Left ventricle myocardium inferior (tissue), 1 donor: Measurements from ENCODE around the gene PSG5. TPM values are rescaled to one million over a fixed set of nuclear protein-coding genes. Genes with fewer than 3 reads are reported as not detected.
"Not testable (repeated sequence)": the region's sequence is repeated elsewhere in the genome, so short reads cannot be mapped to it uniquely, and the experiment has no call there.

Source experiments
- DNase-seq: peaks from one replicate; pipeline ENCODE4 v3.0.0-alpha.2; 2020
- H3K27ac ChIP-seq: fragments of 200-600 bp; replicated peaks from 2 replicates; pipeline ENCODE4 v1.8.0; 2021
- H3K27me3 ChIP-seq: fragments of 200-600 bp; 2 replicates; pipeline ENCODE4 v1.8.0; 2021; ENCODE audit warnings: low read depth
- H3K36me3 ChIP-seq: fragments of 200-600 bp; 2 replicates; pipeline ENCODE4 v1.8.0; 2021
- H3K4me1 ChIP-seq: fragments of 200-600 bp; 2 replicates; pipeline ENCODE4 v1.8.0; 2021
- H3K4me3 ChIP-seq: fragments of 200-600 bp; 2 replicates; pipeline ENCODE4 v1.8.0; 2021; ENCODE audit warnings: mild to moderate bottlenecking, moderate library complexity
- H3K9me3 ChIP-seq: fragments of 200-600 bp; replicated peaks from 2 replicates; pipeline ENCODE4 v1.8.0; 2021
- CTCF ChIP-seq: fragments of 200-600 bp; IDR thresholded peaks from 2 replicates; pipeline ENCODE4 v1.8.0; 2021; ENCODE audit warnings: antibody characterized with exemption, mild to moderate bottlenecking, borderline replicate concordance
- intact Hi-C: fragments of 100-400 bp; cut with micrococcal nuclease; formaldehyde crosslinking; loops from one replicate; pipeline ENCODE4 v1.11.0; 2022
- long read RNA-seq: library from polyadenylated mRNA; unstranded; transcript quantifications from one replicate; pipeline ENCODE4 v2.0.0, GENCODE V29; 2021
- total RNA-seq: library from RNA; stranded (reverse); fragmentation: NEBNext Ultra II Directional; extraction: Animal tissue kit (Norgen Biotek cat#: 25700); gene quantifications from one replicate; pipeline ENCODE4 v1.2.1, GENCODE V29; 2021
- donor health status: DM: no; HTN: yes; CAD: no; lungs with severe emphysema.

Gene PSG5
- not detected for total RNA-seq
- long read RNA-seq, result 0 reads

- H3K27ac ChIP-seq, H3K4me3 ChIP-seq, DNase-seq, H3K4me1 ChIP-seq, H3K9me3 ChIP-seq, H3K36me3 ChIP-seq, intact Hi-C loops: not testable (repeated sequence)
- peaks cover 19% of the 10 kb centered on the region for H3K27me3 ChIP-seq
Observed at GRCh38 chr19:43186311-43186935, at the start of gene PSG5. Gene PSG5 (minus strand): TSS chr19:43186536. CDS start chr19:43186405, 131 bp downstream.

GRCh38 chr19:43235686-43236085 is 49.4 kb upstream of the PSG5 start:
- H3K9me3 ChIP-seq, DNase-seq, H3K4me1 ChIP-seq, H3K36me3 ChIP-seq, intact Hi-C loops, H3K27ac ChIP-seq, H3K4me3 ChIP-seq, H3K27me3 ChIP-seq: not testable (repeated sequence)

GRCh38 chr19:43229315-43229714 is 43.0 kb upstream of the PSG5 start:
- TF ChIP-seq CTCF, result peak; percentile 25
- intact Hi-C loops, result no loop called here
- Histone ChIP-seq H3K9me3 (peaks cover 50% of the 10 kb centered on the region), H3K27ac (no peak overlapping the region), H3K4me3 (no peak overlapping the region), H3K27me3 (peaks cover under 1% of the 10 kb centered on the region), H3K36me3 (no peaks in the 10 kb centered on the region), H3K4me1 (no peaks in the 10 kb centered on the region)
- DNase-seq, result no peak

GRCh38 chr19:43228730-43229129 is 42.4 kb upstream of the PSG5 start:
- H3K4me3 ChIP-seq, H3K36me3 ChIP-seq, H3K27me3 ChIP-seq, H3K4me1 ChIP-seq, H3K27ac ChIP-seq, DNase-seq, intact Hi-C loops: not testable (repeated sequence)
- H3K9me3 ChIP-seq, result peaks cover 50% of the 10 kb centered on the region

- H3K27me3 ChIP-seq, H3K4me3 ChIP-seq, H3K27ac ChIP-seq, H3K36me3 ChIP-seq, intact Hi-C loops, DNase-seq, H3K4me1 ChIP-seq: not testable (repeated sequence)
- peaks cover 50% of the 10 kb centered on the region for H3K9me3 ChIP-seq
Observed at GRCh38 chr19:43226986-43227385, 40.6 kb upstream of the PSG5 start.

- Histone ChIP-seq H3K36me3 (no peaks in the 10 kb centered on the region), H3K9me3 (peaks cover 34% of the 10 kb centered on the region), H3K4me1 (no peaks in the 10 kb centered on the region), H3K27me3 (peaks cover 3% of the 10 kb centered on the region), H3K27ac (no peak overlapping the region), H3K4me3 (no peak overlapping the region)
- TF ChIP-seq CTCF, result no peak
- DNase-seq, result no peak
- intact Hi-C loops, result no loop called here
Observed at GRCh38 chr19:43224855-43225253, 38.5 kb upstream of the PSG5 start.

- H3K4me1 ChIP-seq, DNase-seq, intact Hi-C loops, H3K27me3 ChIP-seq, H3K4me3 ChIP-seq, H3K27ac ChIP-seq, H3K36me3 ChIP-seq: not testable (repeated sequence)
- peaks cover 29% of the 10 kb centered on the region for H3K9me3 ChIP-seq
Observed at GRCh38 chr19:43224201-43224854, 38.0 kb upstream of the PSG5 start.

GRCh38 chr19:43221891-43222290 is 35.6 kb upstream of the PSG5 start:
- H3K36me3 ChIP-seq, H3K4me1 ChIP-seq, H3K27ac ChIP-seq, H3K9me3 ChIP-seq, H3K4me3 ChIP-seq, DNase-seq, intact Hi-C loops, H3K27me3 ChIP-seq: not testable (repeated sequence)

- H3K27ac ChIP-seq, DNase-seq, H3K36me3 ChIP-seq, H3K4me3 ChIP-seq, H3K4me1 ChIP-seq, H3K9me3 ChIP-seq, intact Hi-C loops, H3K27me3 ChIP-seq: not testable (repeated sequence)
Observed at GRCh38 chr19:43219136-43219535, 32.8 kb upstream of the PSG5 start.

- DNase-seq, H3K27me3 ChIP-seq, H3K27ac ChIP-seq, H3K4me3 ChIP-seq, H3K36me3 ChIP-seq, H3K4me1 ChIP-seq, intact Hi-C loops, H3K9me3 ChIP-seq: not testable (repeated sequence)
Observed at GRCh38 chr19:43215881-43216280, 29.5 kb upstream of the PSG5 start.
